PFSK-1 (cell line): Measurements from ENCODE around the gene HOXC6.

ENCODE experiments used
- FOXP2 ChIP-seq: optimal IDR thresholded peaks from 2 replicates; pipeline ENCODE3; 2011; ENCODE audit warnings: borderline replicate concordance, control low read depth, inconsistent platforms; ENCODE audit not compliant: insufficient read depth; ENCODE audit errors: extremely low read length, extremely low read depth
- POLR2AphosphoS5 ChIP-seq: IDR thresholded peaks from 2 replicates; pipeline ENCODE4 v1.6.1; 2012; ENCODE audit warnings: low read depth, mild to moderate bottlenecking, control low read depth, low read length, moderate library complexity
- REST ChIP-seq, 2 experiments: IDR thresholded peaks; 2 replicates each; pipeline versions ENCODE4 v1.6.1 to v1.8.0; 2011 to 2012; ENCODE audit warnings: low read depth in 2 of 2, low read length in 2 of 2, control low read depth in 1 of 2, inconsistent platforms in 1 of 2, mild to moderate bottlenecking in 1 of 2, moderate library complexity in 1 of 2; ENCODE audit not compliant: insufficient read depth in 1 of 2
- SIN3A ChIP-seq: IDR thresholded peaks from 2 replicates; pipeline ENCODE4 v1.6.1; 2012; ENCODE audit warnings: mild to moderate bottlenecking, low read length, moderate library complexity, borderline replicate concordance; ENCODE audit not compliant: insufficient read depth
- TAF1 ChIP-seq: IDR thresholded peaks from 2 replicates; pipeline ENCODE4 v1.6.1; 2012; ENCODE audit warnings: low read length, control low read depth, borderline replicate concordance; ENCODE audit not compliant: insufficient read depth

- TF ChIP-seq REST (IDR thresholded peaks at IDR 0.05; ENCODE audit: insufficient read depth in 1 of 2, low read depth in 2 of 2, low read length in 2 of 2) (no peak), TAF1 (no peak), SIN3A (no peak), POLR2AphosphoS5 (no peak), FOXP2 (no peak)
Measured at GRCh38 chr12:54019924-54020590, 8.2 kb upstream of the HOXC6 start.
